Lower leg skin (tissue), 4 donors: ENCODE data around the gene LMTK2. TPM values are rescaled to one million over a fixed set of nuclear protein-coding genes. Genes with fewer than 3 reads are reported as not detected.

Experiments
- DNase-seq, 2 donors: peaks; one replicate each; pipeline ENCODE4 v3.0.0-alpha.2; 2019; ENCODE audit warnings: low spot score in 2 of 2
- H3K4me3 ChIP-seq: fragments of 200-600 bp; sonication (generic); 2 replicates; pipeline ENCODE4 v1.5.1; 2017; ENCODE audit warnings: mild to moderate bottlenecking, low read depth; ENCODE audit not compliant: poor library complexity, severe bottlenecking
- POLR2A ChIP-seq, 2 donors: fragments of 450-650 bp; IDR thresholded peaks; one replicate each; pipeline ENCODE4 v1.6.1; 2016 to 2017; ENCODE audit warnings: antibody characterized with exemption in 2 of 2, mild to moderate bottlenecking in 1 of 2, moderate library complexity in 1 of 2
- WGBS, 2 donors: methylation state at CpG; one replicate each; pipeline ENCODE4 v1.1.5; 2018; 5-methylcytosine and 5-hydroxymethylcytosine counted together
- intact Hi-C: fragments of 100-400 bp; cut with DNase I; formaldehyde crosslinking; loops from one replicate; pipeline ENCODE4 v1.15.0; 2023; ENCODE audit warnings: low total_unique reads
- total RNA-seq, 4 donors: library from RNA; depleted of rRNA; stranded (reverse); fragments of >200 nt; gene quantifications; one replicate each; pipeline ENCODE4 v1.1.0, GENCODE V29; 2016
- TF ChIP-seq, protein P1 (sequence below), 3 donors: fragments of 450-650 bp; IDR thresholded peaks; one replicate each; pipeline ENCODE4 v1.5.1; 2016; ENCODE audit warnings: antibody characterized with exemption in 3 of 3, mild to moderate bottlenecking in 3 of 3, moderate library complexity in 2 of 3

The LMTK2 gene
- total RNA-seq, 4 donors from 2014 or later = 31.9 to 44.3 (median 35.0) TPM

DNA sequence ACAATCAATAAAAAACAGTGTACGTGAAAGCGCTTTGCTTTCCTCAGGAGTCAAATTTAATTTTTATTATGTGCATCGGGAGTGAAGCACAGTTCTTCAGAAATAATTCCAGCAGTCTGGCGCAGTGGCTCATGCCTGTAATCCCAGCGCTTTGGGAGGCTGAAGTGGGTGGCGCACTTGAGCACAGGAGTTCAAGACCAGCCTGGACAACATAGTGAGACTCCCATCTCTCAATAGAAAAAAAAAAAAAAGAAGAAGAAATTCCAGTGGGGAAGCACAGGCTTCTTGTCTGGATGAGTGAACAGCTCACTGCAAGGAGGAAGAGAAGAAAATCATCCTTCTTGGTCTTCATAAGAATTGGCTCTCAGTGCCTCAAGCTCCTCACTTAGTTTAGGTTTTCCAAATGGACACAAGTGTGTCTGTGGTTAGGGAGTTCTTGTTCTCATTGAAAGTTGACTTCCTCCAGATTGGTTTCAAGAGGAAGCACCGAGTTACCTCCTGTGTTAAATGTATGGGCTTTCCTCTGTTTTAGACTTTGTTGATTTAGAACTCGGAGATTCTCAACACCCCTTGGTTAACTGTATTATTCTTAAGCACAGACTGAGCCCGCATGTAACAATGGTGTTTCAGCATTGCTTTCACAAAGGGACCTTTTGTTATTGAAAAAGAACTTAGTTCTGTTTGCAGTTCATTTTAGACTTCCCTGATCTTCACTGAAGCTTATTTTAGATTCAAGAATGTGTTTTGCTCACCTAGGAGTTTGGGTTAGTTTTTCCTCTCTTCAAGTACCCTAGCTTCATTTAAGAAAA lies 28.0 kb downstream of the LMTK2 start:
- no peak for DNase-seq
- WGBS, 2 donors = 87 to 89% methylated on average over 9 of the region's 9 CpGs
- no peak overlapping the region for H3K4me3 ChIP-seq
- TF ChIP-seq, protein P1, sequence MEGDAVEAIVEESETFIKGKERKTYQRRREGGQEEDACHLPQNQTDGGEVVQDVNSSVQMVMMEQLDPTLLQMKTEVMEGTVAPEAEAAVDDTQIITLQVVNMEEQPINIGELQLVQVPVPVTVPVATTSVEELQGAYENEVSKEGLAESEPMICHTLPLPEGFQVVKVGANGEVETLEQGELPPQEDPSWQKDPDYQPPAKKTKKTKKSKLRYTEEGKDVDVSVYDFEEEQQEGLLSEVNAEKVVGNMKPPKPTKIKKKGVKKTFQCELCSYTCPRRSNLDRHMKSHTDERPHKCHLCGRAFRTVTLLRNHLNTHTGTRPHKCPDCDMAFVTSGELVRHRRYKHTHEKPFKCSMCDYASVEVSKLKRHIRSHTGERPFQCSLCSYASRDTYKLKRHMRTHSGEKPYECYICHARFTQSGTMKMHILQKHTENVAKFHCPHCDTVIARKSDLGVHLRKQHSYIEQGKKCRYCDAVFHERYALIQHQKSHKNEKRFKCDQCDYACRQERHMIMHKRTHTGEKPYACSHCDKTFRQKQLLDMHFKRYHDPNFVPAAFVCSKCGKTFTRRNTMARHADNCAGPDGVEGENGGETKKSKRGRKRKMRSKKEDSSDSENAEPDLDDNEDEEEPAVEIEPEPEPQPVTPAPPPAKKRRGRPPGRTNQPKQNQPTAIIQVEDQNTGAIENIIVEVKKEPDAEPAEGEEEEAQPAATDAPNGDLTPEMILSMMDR (IDR thresholded peaks at IDR 0.05) = no peak
- no peak for TF ChIP-seq POLR2A (IDR thresholded peaks at IDR 0.05)
- intact Hi-C loops = no loop called here

- WGBS, 2 donors = 70 to 71% methylated on average over 5 of the region's 5 CpGs
- intact Hi-C loops = no loop called here
- no peak for DNase-seq
- no peak for TF ChIP-seq POLR2A (IDR thresholded peaks at IDR 0.05)
- TF ChIP-seq, protein P1 (IDR thresholded peaks at IDR 0.05) = no peak
- no peak overlapping the region for H3K4me3 ChIP-seq
Observed at GRCh38 chr7:98135984-98136383, 29.3 kb downstream of the LMTK2 start.

DNA sequence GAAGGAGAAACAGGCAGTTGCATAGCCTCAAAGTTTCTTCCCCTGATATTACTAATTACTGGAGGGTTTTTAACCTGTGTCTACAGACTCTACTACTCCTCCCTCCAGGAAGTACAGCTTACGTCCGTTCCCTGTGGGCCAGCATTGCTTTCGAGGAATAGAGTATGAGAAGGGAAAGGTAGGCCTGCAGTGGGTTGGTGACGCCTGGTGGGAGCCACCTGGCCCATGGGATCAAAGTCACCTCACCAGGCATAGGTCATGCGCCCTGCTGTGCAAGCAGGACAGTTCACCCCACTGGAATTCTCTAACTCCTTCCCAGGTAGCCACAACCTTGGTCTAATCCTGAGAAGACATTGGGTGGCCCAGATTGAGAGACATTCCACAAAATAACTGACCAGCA lies 29.8 kb downstream of the LMTK2 start:
- intact Hi-C loops = no loop called here
- no peak for DNase-seq
- no peak overlapping the region for H3K4me3 ChIP-seq
- no peak for TF ChIP-seq POLR2A (IDR thresholded peaks at IDR 0.05)
- TF ChIP-seq, protein P1 (IDR thresholded peaks at IDR 0.05) = no peak
- 92 to 94% methylated on average over 5 of the region's 5 CpGs for WGBS, 2 donors

DNA sequence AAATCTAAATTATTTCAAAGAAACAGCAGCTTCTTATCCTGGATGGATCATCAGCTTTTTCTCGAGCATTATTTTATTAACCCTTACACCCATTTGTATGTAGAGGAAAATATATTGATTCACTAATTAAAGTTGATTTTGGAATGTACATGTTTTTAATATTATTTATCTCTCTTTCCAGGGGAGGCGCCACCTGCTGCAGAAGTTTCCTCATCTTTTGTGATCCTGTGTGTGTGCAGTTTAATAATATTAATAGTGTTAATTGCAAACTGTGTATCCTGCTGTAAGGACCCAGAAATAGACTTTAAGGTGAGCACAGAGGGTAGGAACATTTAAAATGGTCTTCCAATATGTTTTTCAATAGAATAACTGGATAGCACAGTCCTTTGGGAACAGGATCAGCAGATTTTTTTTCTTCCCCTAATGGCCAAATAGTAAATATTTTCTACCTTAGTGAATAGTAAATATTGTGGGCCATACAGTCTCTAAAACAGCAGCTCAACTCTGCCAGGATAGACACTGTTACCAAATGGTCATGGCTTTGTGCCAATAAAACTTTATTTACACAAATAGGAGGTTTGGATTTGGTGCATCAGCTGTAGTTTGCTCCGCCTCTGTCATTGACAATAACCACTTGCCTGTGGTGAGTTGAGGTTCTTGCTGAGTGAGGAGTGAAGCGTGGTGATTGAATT lies 30.6 kb downstream of the LMTK2 start:
- WGBS, 2 donors = 80 to 93% methylated on average over 4 of the region's 4 CpGs
- DNase-seq = no peak
- intact Hi-C loops = no loop called here
- no peak overlapping the region for H3K4me3 ChIP-seq
- TF ChIP-seq POLR2A (IDR thresholded peaks at IDR 0.05) = no peak
- TF ChIP-seq, protein P1 (IDR thresholded peaks at IDR 0.05) = no peak

GRCh38 chr7:98137826-98138151 lies 31.1 kb downstream of the LMTK2 start:
- intact Hi-C loops = no loop called here
- 76 to 96% methylated on average over 4 of the region's 4 CpGs for whole genome bisulfite sequencing, 2 donors
- TF ChIP-seq POLR2A (IDR thresholded peaks at IDR 0.05) = no peak
- TF ChIP-seq, protein P1 (IDR thresholded peaks at IDR 0.05) = no peak
- no peak for DNase-seq
- H3K4me3 ChIP-seq = no peak overlapping the region
